ENCODE results near the gene CXXC5. TPM values are rescaled to one million over a fixed set of nuclear protein-coding genes. Genes with fewer than 3 reads are reported as not detected.

CXXC5 gene
- total and polyA plus RNA-seq, 9 of the 15 experiments (the other 6 are each of a cell fraction or from before 2014, with no cell fraction given) = 1.9 to 123 (median 45.8) TPM

DNA sequence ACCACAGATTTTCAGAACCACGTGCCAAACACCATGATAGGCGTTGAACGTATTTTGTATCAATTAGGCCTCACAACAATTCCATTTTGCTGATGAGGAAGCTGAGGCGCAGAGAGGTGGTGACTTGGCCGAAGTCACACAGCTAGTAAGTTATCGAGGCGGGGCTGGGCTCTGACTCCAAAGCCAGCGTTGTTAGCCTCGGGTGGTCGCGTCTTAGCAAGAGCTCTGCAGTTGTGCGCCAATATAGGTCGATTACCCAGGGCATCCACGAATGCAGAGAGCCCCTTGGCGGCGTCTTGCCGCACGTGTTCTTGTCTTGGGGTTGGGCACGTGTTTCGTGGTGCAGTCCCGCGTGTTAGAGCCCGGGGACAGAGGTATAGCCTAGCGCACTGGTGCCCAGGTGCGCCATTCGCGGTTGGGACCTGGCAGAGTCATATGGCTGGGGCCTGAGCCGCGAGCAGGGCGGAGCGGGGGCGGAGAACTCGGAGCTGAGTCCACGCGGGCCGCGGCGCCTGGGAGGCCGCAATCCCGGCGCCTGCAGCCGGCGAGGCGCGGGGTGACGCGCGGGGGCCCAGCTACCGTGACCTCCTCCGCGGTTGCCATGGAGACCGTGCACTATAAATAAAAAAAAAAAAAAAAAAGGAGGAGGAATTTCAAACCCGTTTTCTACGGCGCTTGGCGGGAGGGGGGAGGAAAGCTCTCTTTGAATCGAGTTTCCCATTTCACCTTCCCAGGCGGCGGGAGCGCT, 62.3 kb downstream of the CXXC5 start (continued):
- TF ChIP-seq, protein P1, sequence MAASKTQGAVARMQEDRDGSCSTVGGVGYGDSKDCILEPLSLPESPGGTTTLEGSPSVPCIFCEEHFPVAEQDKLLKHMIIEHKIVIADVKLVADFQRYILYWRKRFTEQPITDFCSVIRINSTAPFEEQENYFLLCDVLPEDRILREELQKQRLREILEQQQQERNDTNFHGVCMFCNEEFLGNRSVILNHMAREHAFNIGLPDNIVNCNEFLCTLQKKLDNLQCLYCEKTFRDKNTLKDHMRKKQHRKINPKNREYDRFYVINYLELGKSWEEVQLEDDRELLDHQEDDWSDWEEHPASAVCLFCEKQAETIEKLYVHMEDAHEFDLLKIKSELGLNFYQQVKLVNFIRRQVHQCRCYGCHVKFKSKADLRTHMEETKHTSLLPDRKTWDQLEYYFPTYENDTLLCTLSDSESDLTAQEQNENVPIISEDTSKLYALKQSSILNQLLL (CRISPR knock-in tag; IDR thresholded peaks at IDR 0.05; ENCODE audit: borderline replicate concordance) = no peak
- no peak for TF ChIP-seq RBM25 (IDR thresholded peaks at IDR 0.05; ENCODE audit: low read depth, low read length, severe bottlenecking)
- TF ChIP-seq PHTF2 (CRISPR knock-in tag; IDR thresholded peaks at IDR 0.05) = no peak
- TF ChIP-seq, protein P2, sequence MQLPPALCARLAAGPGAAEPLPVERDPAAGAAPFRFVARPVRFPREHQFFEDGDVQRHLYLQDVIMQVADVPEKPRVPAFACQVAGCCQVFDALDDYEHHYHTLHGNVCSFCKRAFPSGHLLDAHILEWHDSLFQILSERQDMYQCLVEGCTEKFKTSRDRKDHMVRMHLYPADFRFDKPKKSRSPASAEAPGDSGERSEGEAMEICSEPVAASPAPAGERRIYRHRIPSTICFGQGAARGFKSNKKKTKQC (CRISPR knock-in tag; IDR thresholded peaks at IDR 0.05) = peak; percentile 96
- no peak for TF ChIP-seq KAT8 (IDR thresholded peaks at IDR 0.05; ENCODE audit: low read depth)
- TF ChIP-seq WHSC1 (IDR thresholded peaks at IDR 0.05; ENCODE audit: low read length) = no peak
- TF ChIP-seq, protein P3, sequence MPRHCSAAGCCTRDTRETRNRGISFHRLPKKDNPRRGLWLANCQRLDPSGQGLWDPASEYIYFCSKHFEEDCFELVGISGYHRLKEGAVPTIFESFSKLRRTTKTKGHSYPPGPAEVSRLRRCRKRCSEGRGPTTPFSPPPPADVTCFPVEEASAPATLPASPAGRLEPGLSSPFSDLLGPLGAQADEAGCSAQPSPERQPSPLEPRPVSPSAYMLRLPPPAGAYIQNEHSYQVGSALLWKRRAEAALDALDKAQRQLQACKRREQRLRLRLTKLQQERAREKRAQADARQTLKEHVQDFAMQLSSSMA (CRISPR knock-in tag; IDR thresholded peaks at IDR 0.05) = no peak
- no peak for TF ChIP-seq CHCHD3 (CRISPR knock-in tag; IDR thresholded peaks at IDR 0.05)
- no peak for TF ChIP-seq ZC3H8 (IDR thresholded peaks at IDR 0.05)
- TF ChIP-seq BCOR (IDR thresholded peaks at IDR 0.05) = peak; percentile 71
- TF ChIP-seq KAT7 (CRISPR knock-in tag; IDR thresholded peaks at IDR 0.05; ENCODE audit: borderline replicate concordance) = peak; percentile 92; the same call in 1 of the 2 replicates
- no peak for TF ChIP-seq SIX5 (IDR thresholded peaks at IDR 0.05; ENCODE audit: borderline replicate concordance in 1 of 2, insufficient read depth in 1 of 2, low read depth in 1 of 2, low read length in 2 of 2)
- no peak for TF ChIP-seq TAL1 (IDR thresholded peaks at IDR 0.05)
- TF ChIP-seq NR4A1 (CRISPR knock-in tag; IDR thresholded peaks at IDR 0.05) = no peak
- peak; percentile 72; the same call in 1 of the 2 replicates for TF ChIP-seq NR4A1 (tag; IDR thresholded peaks at IDR 0.05)
- no peak for TF ChIP-seq MAFG (tag; conservative IDR thresholded peaks at IDR 0.05)
- TF ChIP-seq NFYB (IDR thresholded peaks at IDR 0.05; ENCODE audit: extremely low read depth, insufficient read length) = no peak
- no peak for TF ChIP-seq NFIX (CRISPR knock-in tag; IDR thresholded peaks at IDR 0.05; ENCODE audit: low read depth)
- no peak for TF ChIP-seq GTF2F1 (IDR thresholded peaks at IDR 0.05; ENCODE audit: low read depth, low read length)
- TF ChIP-seq NR2F6 (CRISPR knock-in tag; IDR thresholded peaks at IDR 0.05) = no peak
- TF ChIP-seq SMAD4 (CRISPR knock-in tag; conservative IDR thresholded peaks at IDR 0.05) = 0 out of 2 replicates have a peak, but pooled peaks have one; percentile 48
- TF ChIP-seq EP300 (IDR thresholded peaks at IDR 0.05; ENCODE audit: low read length) = no peak
- TF ChIP-seq FOXJ3 (CRISPR knock-in tag; IDR thresholded peaks at IDR 0.05) = no peak
- no peak for TF ChIP-seq SMARCC2 (IDR thresholded peaks at IDR 0.05; ENCODE audit: low read depth)
- TF ChIP-seq FOS (IDR thresholded peaks at IDR 0.05; ENCODE audit: extremely low read depth, insufficient read length) = no peak
- no peak for TF ChIP-seq FOXA1 (IDR thresholded peaks at IDR 0.05; ENCODE audit: borderline replicate concordance)
- TF ChIP-seq TOE1 (IDR thresholded peaks at IDR 0.05; ENCODE audit: borderline replicate concordance) = no peak
- TF ChIP-seq TOE1 (CRISPR knock-in tag; IDR thresholded peaks at IDR 0.05; ENCODE audit: borderline replicate concordance, low read depth) = 0 out of 2 replicates have a peak, but pooled peaks have one; percentile 42
- TF ChIP-seq ZNF780A (CRISPR knock-in tag; IDR thresholded peaks at IDR 0.05) = no peak
- 0 out of 2 replicates have a peak, but pooled peaks have one; percentile 62 for TF ChIP-seq HDGF (IDR thresholded peaks at IDR 0.05)
- TF ChIP-seq MCM2 (IDR thresholded peaks at IDR 0.05; ENCODE audit: low read depth) = no peak

Measured in K562 (cell line).